GM21447 (cell line): ENCODE data around the gene CA5A.
"Not testable (repeated sequence)": the region's sequence is repeated elsewhere in the genome, so short reads cannot be mapped to it uniquely, and the experiment has no call there.

ENCODE experiments used
- ATAC-seq: cut with Tn5 transposase; IDR thresholded peaks from one replicate; pipeline ENCODE4 v1.9.1; 2021; ENCODE audit not compliant: unreplicated experiment

The CA5A gene

GRCh38 chr16:87949071-87949744 lies 12.9 kb upstream of the CA5A start:
- no peak for ATAC-seq

GRCh38 chr16:87948735-87949070 lies 12.4 kb upstream of the CA5A start:
- ATAC-seq: no peak

GRCh38 chr16:87948119-87948545 lies 11.8 kb upstream of the CA5A start:
- ATAC-seq: no peak

- ATAC-seq: no peak
These were observed 11.2 kb upstream of the CA5A start for GRCh38 chr16:87947356-87948118.

GRCh38 chr16:87946596-87947347 lies 10.4 kb upstream of the CA5A start:
- no peak for ATAC-seq

GRCh38 chr16:87945351-87946042 lies 9.2 kb upstream of the CA5A start:
- ATAC-seq: no peak

- ATAC-seq: no peak
These were observed 6.4 kb upstream of the CA5A start for GRCh38 chr16:87942680-87943079.

- no peak for ATAC-seq
These were observed 3.5 kb upstream of the CA5A start for GRCh38 chr16:87939562-87940423.

- ATAC-seq: no peak
These were observed 2.2 kb upstream of the CA5A start for GRCh38 chr16:87938412-87938949.

GRCh38 chr16:87937231-87937542 lies 858 bp upstream of the CA5A start:
- not testable (repeated sequence) for ATAC-seq

GRCh38 chr16:87936016-87936374 lies 334 bp downstream of the CA5A start:
- not testable (repeated sequence) for ATAC-seq

- not testable (repeated sequence) for ATAC-seq
These were observed 1.4 kb downstream of the CA5A start for GRCh38 chr16:87934752-87935425.

GRCh38 chr16:87933140-87933495 lies 3.2 kb downstream of the CA5A start:
- ATAC-seq: no peak

GRCh38 chr16:87932475-87933139 lies 3.7 kb downstream of the CA5A start:
- not testable (repeated sequence) for ATAC-seq

GRCh38 chr16:87931504-87931903 lies 4.8 kb downstream of the CA5A start:
- ATAC-seq: no peak

GRCh38 chr16:87930456-87930855 lies 5.9 kb downstream of the CA5A start:
- no peak for ATAC-seq

- no peak for ATAC-seq
These were observed 6.3 kb downstream of the CA5A start for GRCh38 chr16:87929986-87930385.

GRCh38 chr16:87927195-87927562 lies 9.2 kb downstream of the CA5A start:
- no peak for ATAC-seq
